Stimulated activated CD4-positive, alpha-beta T cell treated with anti-CD3 and anti-CD28 coated beads, Interleukin-12 subunit alpha, Interleukin-12 subunit beta, amount 100 ng/mL, for 24 hours (primary cell): Measurements from ENCODE around the gene AMHR2.

Experiments used
- DNase-seq, 2 experiments: peaks; one replicate each; pipeline ENCODE4 v3.0.0-alpha.2; 2020; ENCODE audit warnings: low read depth in 2 of 2

AMHR2 gene

GRCh38 chr12:53452159-53453077 is 28.8 kb downstream of the AMHR2 start:
- peak; percentile 47 to 51 for DNase-seq

GRCh38 chr12:53453953-53454640 is 30.4 kb downstream of the AMHR2 start:
- no peak for DNase-seq

DNA sequence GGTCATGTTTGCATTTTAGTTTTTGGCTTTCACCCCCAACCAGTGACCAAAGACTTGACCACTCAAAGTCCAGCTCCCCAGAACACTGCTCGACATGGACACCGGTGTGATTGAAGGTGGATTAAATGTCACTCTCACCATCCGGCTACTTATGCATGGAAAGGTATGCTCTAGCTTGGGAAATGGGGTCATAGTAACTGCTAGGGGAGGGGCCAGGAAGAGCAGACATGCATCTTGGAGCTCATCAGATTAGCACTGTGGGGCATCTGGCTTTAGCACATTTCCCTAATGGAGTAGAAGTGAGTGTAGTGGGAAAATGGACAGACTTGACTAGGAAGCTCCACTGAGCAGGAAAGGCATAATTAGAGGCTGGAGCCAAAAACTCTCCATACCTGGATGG is 31.1 kb downstream of the AMHR2 start:
- DNase-seq: no peak

DNA sequence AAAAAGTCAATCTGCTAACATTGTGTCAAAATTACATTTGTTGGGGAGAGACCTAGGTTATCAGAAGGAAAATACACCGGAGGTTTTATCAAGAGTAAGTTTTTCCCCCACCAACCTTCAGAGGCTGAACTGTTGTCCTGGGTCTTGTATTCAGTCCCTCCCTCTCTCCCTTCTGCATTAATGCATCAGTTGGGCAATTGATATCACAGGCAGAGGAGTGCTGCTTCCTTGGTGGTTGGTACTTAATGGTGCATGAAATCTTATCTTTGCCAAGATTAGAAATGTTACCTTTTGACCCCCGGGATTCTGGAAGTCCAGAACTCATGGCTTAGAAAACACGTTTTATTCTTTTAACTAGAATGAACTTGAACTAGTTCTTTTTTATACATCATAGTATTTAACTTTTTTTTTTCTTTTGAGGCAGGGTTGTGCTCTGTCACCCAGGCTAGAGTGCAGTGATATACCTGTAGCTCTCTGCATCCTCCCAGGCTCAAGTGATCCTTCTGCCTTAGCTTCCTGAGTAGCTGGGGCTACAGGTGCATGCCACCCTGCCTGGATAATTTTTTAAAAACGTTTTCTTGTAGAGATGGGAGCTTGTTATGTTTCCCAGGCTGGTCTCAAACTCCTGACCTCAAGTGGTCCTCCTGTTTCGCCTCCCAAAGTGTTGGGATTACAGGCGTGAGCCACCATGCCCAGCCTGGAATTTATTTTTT is 33.2 kb downstream of the AMHR2 start:
- no peak for DNase-seq

DNA sequence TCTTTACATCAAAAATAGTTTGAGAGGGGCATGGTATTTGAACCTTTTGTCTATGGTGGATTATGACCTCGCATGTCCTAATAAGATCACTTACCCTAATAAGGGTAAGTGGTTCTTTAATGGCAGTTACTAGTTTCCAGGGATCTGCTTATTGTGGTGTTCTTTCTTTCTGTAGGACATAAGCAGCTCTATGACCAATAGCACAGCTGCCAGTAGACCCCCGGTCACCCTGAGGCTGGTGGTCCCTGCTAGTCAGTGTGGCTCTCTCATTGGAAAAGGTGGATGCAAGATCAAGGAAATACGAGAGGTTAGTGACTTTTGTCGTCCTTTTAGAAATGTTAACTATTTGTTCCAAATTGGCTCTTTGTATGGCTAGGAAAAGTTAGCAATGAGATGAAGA is 35.4 kb downstream of the AMHR2 start:
- no peak for DNase-seq

DNA sequence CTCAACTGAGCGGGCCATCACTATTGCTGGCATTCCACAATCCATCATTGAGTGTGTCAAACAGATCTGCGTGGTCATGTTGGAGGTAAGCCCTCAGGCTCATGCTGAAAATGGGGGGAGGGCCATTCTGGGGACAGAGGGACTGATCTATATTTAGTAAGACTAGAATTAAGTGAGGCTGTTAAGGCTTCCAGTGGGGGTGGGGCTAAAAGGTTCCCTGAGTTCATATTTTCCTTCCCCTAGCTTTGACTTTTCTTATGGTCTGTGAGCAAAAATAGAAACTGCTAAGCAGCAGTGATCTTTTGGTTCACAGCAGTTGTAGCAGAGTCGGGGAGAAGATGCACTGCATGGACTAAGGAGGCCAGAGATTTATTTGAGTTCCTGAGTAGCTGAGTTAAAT is 37.4 kb downstream of the AMHR2 start:
- DNase-seq: no peak

DNA sequence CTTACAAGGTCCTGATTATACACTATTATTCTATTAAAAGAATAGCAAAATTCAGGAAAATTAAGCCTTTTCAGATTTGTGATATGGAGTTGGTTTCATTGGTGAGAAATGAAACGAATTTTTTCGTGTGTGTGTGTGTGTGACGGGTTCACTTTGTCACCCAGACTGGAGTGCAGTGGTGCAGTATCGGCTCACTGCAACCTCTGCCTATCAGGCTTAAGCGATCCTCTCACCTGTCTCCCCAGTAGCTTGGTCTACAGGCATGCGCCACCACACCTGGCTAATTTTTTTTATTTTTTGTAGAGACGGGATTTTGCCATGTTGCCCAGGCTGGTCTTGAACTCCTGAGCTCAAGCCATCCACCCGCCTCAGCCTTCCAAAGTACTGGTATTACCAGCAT is 37.9 kb downstream of the AMHR2 start:
- no peak for DNase-seq

GRCh38 chr12:53462935-53463334 is 39.3 kb downstream of the AMHR2 start:
- DNase-seq: no peak

DNA sequence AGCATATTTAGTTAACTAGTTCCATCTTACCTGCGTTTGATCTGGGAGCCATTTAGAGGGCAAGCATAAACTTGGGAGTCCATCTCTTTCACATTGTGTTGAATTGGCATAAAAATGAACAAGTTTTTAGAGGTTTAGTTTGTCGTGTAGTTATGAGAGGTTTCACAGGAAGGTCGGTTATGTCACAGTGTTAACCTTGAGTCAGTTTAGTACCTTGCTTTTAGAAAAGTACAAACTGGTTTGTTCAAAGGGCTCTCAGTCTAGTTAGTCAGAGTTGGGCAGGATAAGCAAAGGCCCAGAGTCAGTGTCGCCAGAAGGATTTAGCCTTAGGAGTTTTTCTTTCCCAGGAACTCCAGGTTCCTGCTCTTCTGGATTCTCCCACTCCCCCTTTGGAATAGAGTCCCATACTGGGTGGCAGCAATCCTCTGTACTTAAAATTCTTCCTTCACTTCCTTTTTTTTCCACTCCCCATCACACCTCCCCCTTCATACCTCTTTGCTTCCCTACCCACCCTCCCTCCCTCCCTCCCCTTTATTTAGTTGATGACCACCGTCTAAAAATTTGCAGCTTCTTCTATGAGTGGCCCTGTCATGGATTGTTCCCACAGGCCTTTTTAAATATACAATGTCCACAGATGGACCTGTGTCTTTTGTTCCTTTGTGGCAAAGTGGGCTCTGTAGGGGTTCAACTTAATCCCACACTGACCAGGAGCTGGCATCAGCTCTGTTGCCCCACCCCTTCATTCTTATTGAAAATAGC is 40.3 kb downstream of the AMHR2 start:
- no peak for DNase-seq

- DNase-seq: no peak
Observed at GRCh38 chr12:53464685-53465418, 41.2 kb downstream of the AMHR2 start.

- no peak for DNase-seq
Observed at GRCh38 chr12:53465679-53466078, 42.0 kb downstream of the AMHR2 start.

- DNase-seq: no peak
Observed at GRCh38 chr12:53466640-53467039, 43.0 kb downstream of the AMHR2 start.

- no peak for DNase-seq
Observed at GRCh38 chr12:53467082-53467481, 43.4 kb downstream of the AMHR2 start.

DNA sequence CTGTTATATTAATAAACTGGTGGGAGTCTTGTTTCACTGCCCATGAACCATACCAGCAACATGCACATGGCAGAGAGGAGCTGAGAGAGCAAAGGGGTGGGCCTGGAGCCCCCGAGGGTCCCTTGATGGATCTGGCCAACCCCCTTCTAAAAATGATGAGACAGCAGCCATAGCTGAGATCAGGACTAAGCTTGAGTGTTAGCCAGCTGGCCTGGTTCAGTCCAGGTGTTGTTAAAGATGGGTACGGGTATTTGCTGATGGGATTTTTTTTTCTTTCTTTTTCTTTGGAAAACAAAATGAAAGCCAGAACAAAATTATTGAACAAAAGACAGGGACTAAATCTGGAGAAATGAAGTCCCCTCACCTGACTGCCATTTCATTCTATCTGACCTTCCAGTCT is 44.2 kb downstream of the AMHR2 start:
- DNase-seq: no peak

GRCh38 chr12:53468282-53468681 is 44.6 kb downstream of the AMHR2 start:
- DNase-seq: no peak

DNA sequence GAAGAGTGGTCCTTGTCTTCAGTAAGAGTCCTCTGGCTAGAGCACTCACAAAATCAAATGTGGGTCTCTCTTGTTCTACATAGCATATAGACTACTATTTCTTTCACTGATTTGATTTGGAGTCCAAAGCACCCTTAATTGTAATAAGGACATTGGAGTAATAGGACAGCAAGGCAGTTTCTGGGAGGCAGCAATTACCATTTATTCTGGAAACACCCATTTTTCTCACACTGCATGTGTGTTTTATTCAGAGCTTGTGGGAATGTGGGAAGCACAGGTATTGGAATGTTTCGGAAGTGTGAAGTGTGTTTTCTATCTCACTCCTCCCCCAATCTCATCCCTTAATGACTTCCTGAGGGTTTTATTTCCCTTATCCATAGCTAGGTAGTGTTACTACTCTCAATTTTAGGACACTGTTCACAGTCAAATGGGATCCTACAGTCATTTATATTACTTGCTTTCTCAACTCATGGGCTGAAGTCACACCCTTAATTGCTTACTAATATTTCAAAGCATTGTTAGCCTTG is 48.5 kb downstream of the AMHR2 start:
- no peak for DNase-seq

GRCh38 chr12:53474077-53474476 is 50.4 kb downstream of the AMHR2 start:
- no peak for DNase-seq

- DNase-seq: no peak
Observed at GRCh38 chr12:53474819-53475218, 51.2 kb downstream of the AMHR2 start.

GRCh38 chr12:53476769-53477209 is 53.1 kb downstream of the AMHR2 start:
- DNase-seq: no peak

DNA sequence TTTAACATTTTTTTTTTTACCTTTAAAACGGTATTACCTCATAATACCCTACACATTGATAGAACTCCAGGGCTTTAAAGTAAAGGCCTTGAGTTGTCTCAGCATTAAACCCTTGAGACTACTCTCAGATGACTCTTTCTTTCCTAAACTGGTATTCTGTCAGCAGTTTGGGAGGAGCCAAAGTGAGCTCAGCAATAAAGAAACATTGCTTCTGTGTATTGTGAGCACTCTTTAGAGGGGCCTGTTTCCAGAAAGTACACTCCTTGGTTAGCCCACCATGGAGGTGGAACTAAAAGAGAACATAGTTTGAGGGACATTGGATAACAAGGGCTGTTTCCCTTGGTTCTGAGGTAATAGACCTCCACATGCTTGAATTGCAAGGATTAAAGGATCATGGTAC is 55.2 kb downstream of the AMHR2 start:
- DNase-seq: no peak

- no peak for DNase-seq
Observed at GRCh38 chr12:53479331-53479730, 55.7 kb downstream of the AMHR2 start.
